Spleen (tissue), 11 donors: Measurements from ENCODE around the gene PHLDB2. TPM values are rescaled to one million over a fixed set of nuclear protein-coding genes. Genes with fewer than 3 reads are reported as not detected.

Source experiments
- DNase-seq: peaks from one replicate; pipeline ENCODE4 v3.0.0-alpha.2; 2020
- H3K27ac ChIP-seq, 8 donors: fragments of 200-600 bp; sonication (generic) in 7 of 8; 1 replicate in 4 of 8; 2 replicates in 4 of 8; pipeline versions ENCODE4 v1.5.0 to v1.8.0; 2016 to 2021; ENCODE audit warnings: inconsistent platforms in 4 of 8, mild to moderate bottlenecking in 4 of 8, moderate library complexity in 1 of 8
- H3K27me3 ChIP-seq, 7 donors: fragments of 200-600 bp; sonication (generic) in 6 of 7; replicated peaks in 1 of 7; 1 replicate in 4 of 7; 2 replicates in 3 of 7; pipeline versions ENCODE4 v1.5.0 to v1.8.0; 2016 to 2021; ENCODE audit warnings: inconsistent platforms in 3 of 7, mild to moderate bottlenecking in 1 of 7
- H3K36me3 ChIP-seq, 6 donors: fragments of 200-600 bp; sonication (generic) in 5 of 6; 1 replicate in 4 of 6; 2 replicates in 2 of 6; pipeline versions ENCODE4 v1.5.0 to v1.8.0; 2016 to 2021; ENCODE audit warnings: inconsistent platforms in 2 of 6
- H3K4me1 ChIP-seq, 6 donors: fragments of 200-600 bp; sonication (generic) in 5 of 6; 1 replicate in 3 of 6; 2 replicates in 3 of 6; pipeline versions ENCODE4 v1.5.0 to v1.8.0; 2016 to 2021; ENCODE audit warnings: inconsistent platforms in 3 of 6
- H3K4me3 ChIP-seq, 8 donors: fragments of 200-600 bp; sonication (generic) in 7 of 8; 1 replicate in 4 of 8; 2 replicates in 4 of 8; pipeline versions ENCODE4 v1.5.0 to v1.8.0; 2016 to 2021; ENCODE audit warnings: inconsistent platforms in 4 of 8, mild to moderate bottlenecking in 4 of 8, moderate library complexity in 2 of 8
- H3K9me3 ChIP-seq, 8 donors: fragments of 200-600 bp; sonication (generic) in 7 of 8; 1 replicate in 4 of 8; 2 replicates in 4 of 8; pipeline versions ENCODE4 v1.5.0 to v1.8.0; 2016 to 2021; ENCODE audit warnings: inconsistent platforms in 4 of 8
- POLR2A ChIP-seq, 3 donors: fragments of 450-650 bp; IDR thresholded peaks; one replicate each; pipeline ENCODE4 v1.5.1; 2017; ENCODE audit warnings: antibody characterized with exemption in 3 of 3, mild to moderate bottlenecking in 1 of 3
- POLR2AphosphoS5 ChIP-seq, 3 donors: sonication (generic); formaldehyde crosslinking; IDR thresholded peaks; one replicate each; pipeline ENCODE4 v1.5.1; 2017; ENCODE audit warnings: antibody characterized with exemption in 3 of 3
- WGBS, 5 donors: extraction: QIAGEN DNeasy Blood & Tissue Kit in 3 of 5; methylation state at CpG; one replicate each; pipeline versions ENCODE4 v1.1.5 to v1.1.7; 2013 to 2018; 5-methylcytosine and 5-hydroxymethylcytosine counted together
- intact Hi-C: fragments of 100-400 bp; cut with DNase I; formaldehyde crosslinking; loops from one replicate; pipeline ENCODE4 v1.15.0; 2023; ENCODE audit warnings: low total_unique reads
- polyA plus RNA-seq, 3 donors: library from polyadenylated mRNA; stranded (reverse); fragments of 200-250 nt; gene quantifications; one replicate each; pipeline ENCODE4 v1.2.1, GENCODE V29; 2013
- total RNA-seq, 7 donors: library from RNA; depleted of rRNA in 3 of 7; stranded (reverse); fragments of >200 nt in 3 of 7; fragmentation: NEBNext Ultra II Directional in 4 of 7; extraction: Animal tissue kit (Norgen Biotek cat#: 25700) in 4 of 7; gene quantifications; one replicate each; pipeline versions ENCODE4 v1.1.0 to v1.2.1, GENCODE V29; 2016 to 2021
- TF ChIP-seq, protein P1 (sequence below), 11 experiments: fragments of 200-600 bp in 7 of 11; fragments of 450-650 bp in 4 of 11; sonication (generic) in 4 of 11; IDR thresholded peaks in 8 of 11; conservative IDR thresholded peaks in 3 of 11; 1 replicate in 7 of 11; 2 replicates in 4 of 11; pipeline versions ENCODE4 v1.4.0 to v1.8.0; 2016 to 2021; ENCODE audit warnings: antibody characterized with exemption in 11 of 11, inconsistent platforms in 4 of 11, mild to moderate bottlenecking in 1 of 11
- donor health status: healthy with polysubstance abuse.
- donor health status: DM: no; HTN: no; CAD: no; lungs with moderate emphysema.
- donor health status: DM: no; HTN: no; CAD: no.
- donor health status: Bipolar disorder and iron deficiency.
- donor health status: healthy.
- donor health status: DM: no; HTN: no; CAD: no.
- donor health status: DM: yes; HTN: yes; CAD: no.

Gene PHLDB2
- total and polyA plus RNA-seq, 10 donors = 4.7 to 78.6 (median 42.3) TPM

DNA sequence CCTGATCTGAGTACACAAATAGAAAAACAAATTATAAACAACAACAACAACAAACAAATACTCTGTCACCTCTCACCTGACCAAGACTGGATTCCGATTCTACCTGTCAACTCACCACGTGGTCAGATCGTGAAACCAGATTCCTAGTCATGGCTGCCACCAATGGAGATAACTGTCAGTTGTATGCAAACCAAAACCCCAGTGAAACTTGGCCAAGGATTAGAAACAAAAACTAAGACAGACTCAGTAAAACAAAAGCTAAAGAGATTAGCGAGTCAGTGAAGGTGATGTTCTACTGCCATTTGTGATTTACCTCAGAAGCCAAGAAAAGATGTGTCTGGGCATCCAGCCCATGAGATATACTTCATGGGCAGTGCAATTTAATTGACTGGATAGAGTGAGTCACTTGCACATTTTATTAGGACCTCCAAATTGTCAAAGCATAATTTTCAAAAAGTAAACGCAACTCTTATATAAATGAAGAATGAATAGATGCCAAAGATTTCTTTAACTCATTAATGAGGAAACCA is 31.1 kb downstream of the PHLDB2 start:
- no peak for DNase-seq
- TF ChIP-seq POLR2A (IDR thresholded peaks at IDR 0.05) = no peak
- TF ChIP-seq POLR2AphosphoS5 (IDR thresholded peaks at IDR 0.05) = no peak
- TF ChIP-seq, protein P1, sequence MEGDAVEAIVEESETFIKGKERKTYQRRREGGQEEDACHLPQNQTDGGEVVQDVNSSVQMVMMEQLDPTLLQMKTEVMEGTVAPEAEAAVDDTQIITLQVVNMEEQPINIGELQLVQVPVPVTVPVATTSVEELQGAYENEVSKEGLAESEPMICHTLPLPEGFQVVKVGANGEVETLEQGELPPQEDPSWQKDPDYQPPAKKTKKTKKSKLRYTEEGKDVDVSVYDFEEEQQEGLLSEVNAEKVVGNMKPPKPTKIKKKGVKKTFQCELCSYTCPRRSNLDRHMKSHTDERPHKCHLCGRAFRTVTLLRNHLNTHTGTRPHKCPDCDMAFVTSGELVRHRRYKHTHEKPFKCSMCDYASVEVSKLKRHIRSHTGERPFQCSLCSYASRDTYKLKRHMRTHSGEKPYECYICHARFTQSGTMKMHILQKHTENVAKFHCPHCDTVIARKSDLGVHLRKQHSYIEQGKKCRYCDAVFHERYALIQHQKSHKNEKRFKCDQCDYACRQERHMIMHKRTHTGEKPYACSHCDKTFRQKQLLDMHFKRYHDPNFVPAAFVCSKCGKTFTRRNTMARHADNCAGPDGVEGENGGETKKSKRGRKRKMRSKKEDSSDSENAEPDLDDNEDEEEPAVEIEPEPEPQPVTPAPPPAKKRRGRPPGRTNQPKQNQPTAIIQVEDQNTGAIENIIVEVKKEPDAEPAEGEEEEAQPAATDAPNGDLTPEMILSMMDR (IDR thresholded peaks at IDR 0.05 in 8 of 11, conservative IDR thresholded peaks at IDR 0.05 in 3 of 11) = no peak
- Histone ChIP-seq H3K4me1 (no peaks in the 10 kb centered on the region), H3K36me3 (peaks cover 0 to 9% (median 0%) of the 10 kb centered on the region in 6 donors), H3K9me3 (no peaks in the 10 kb centered on the region), H3K27me3 (no peaks in the 10 kb centered on the region), H3K4me3 (no peak overlapping the region), H3K27ac (no peak overlapping the region)
- intact Hi-C loops = no loop called here
- 90 to 98% (median 93%) methylated on average over 5 of the region's 5 CpGs for WGBS, 5 donors

DNA sequence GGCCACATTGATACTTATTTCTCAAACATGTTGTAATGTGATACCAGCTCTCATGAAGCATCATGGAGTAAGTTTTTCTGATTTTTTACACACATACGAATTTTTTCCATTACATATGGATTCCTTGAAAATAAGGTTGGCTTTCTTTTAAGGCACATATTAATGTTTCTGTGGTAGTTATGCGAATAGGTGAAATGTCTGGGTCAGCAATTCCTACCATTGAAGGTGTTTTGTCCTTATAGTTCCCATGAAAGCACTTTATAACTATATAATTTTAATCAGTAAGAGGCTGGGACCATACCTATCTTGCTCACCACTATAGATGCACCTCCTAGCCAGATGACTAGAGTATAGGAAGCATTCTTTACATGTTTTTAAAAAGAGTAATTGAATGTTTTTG is 33.0 kb downstream of the PHLDB2 start:
- intact Hi-C loops = no loop called here
- DNase-seq = no peak
- H3K4me3 ChIP-seq = no peak overlapping the region
- H3K9me3 ChIP-seq = no peaks in the 10 kb centered on the region
- H3K4me1 ChIP-seq = no peaks in the 10 kb centered on the region
- H3K36me3 ChIP-seq = no peaks in the 10 kb centered on the region
- H3K27ac ChIP-seq = no peak overlapping the region
- WGBS, 5 donors = 87 to 96% (median 89%) methylated on average over 2 of the region's 2 CpGs
- TF ChIP-seq POLR2A (IDR thresholded peaks at IDR 0.05) = no peak
- TF ChIP-seq, protein P1 (IDR thresholded peaks at IDR 0.05 in 8 of 11, conservative IDR thresholded peaks at IDR 0.05 in 3 of 11) = no peak
- no peak for TF ChIP-seq POLR2AphosphoS5 (IDR thresholded peaks at IDR 0.05)
- no peaks in the 10 kb centered on the region for H3K27me3 ChIP-seq

DNA sequence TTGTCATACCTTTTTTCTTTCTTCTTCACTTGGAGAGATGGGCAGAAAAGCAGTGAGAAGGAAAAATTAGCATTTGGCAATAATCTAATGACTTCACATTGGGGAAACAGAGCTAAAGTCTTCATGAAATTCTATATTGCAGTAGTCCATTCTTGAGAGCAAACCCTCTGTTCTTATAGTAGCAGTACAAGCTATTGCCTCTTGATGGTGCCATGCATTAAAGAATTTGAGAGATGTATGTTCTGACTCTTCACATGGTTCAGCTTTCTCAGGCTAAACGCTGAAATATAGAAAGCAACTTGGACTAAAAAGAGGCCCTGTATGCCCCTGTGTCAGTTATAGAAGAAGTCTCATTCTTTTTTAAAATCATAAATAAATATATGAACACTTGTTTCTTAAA is 36.0 kb downstream of the PHLDB2 start:
- TF ChIP-seq, protein P1 (IDR thresholded peaks at IDR 0.05 in 8 of 11, conservative IDR thresholded peaks at IDR 0.05 in 3 of 11) = no peak
- Histone ChIP-seq H3K36me3 (no peaks in the 10 kb centered on the region), H3K27ac (no peak overlapping the region), H3K9me3 (peaks cover 0 to 6% (median 0%) of the 10 kb centered on the region in 8 donors), H3K4me1 (no peaks in the 10 kb centered on the region), H3K27me3 (no peaks in the 10 kb centered on the region), H3K4me3 (no peak overlapping the region)
- no peak for DNase-seq
- WGBS, 5 donors = 15 to 30% (median 24%) methylated on average over 1 of the region's 1 CpG
- intact Hi-C loops = no loop called here

DNA sequence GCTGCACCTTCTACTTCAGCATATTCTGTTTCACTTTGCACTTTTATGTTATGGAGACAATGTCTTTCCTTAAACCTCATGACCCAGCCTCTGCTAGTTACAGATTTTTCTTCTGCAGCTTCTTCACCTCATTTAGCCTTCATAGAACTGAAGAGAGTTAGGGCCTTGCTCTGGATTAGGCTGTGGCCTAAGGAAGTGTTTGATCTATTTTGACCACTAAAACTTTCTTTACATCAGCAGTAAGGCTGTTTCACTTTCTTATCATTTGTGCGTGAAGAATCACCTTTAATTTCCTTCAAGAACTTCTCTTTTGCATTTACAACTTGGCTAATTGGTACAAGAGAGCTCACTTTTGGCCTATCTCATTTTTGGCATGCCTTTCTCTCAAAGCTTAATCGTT is 40.9 kb downstream of the PHLDB2 start:
- Histone ChIP-seq H3K27ac (no peak overlapping the region), H3K9me3 (peaks cover 0 to 6% (median 0%) of the 10 kb centered on the region in 8 donors), H3K4me1 (peaks cover 0 to 3% (median 0%) of the 10 kb centered on the region in 6 donors), H3K36me3 (no peaks in the 10 kb centered on the region), H3K27me3 (no peaks in the 10 kb centered on the region), H3K4me3 (no peak overlapping the region)
- intact Hi-C loops = no loop called here
- DNase-seq = no peak
- TF ChIP-seq, protein P1 (IDR thresholded peaks at IDR 0.05 in 8 of 11, conservative IDR thresholded peaks at IDR 0.05 in 3 of 11) = no peak
- no peak for TF ChIP-seq POLR2A (IDR thresholded peaks at IDR 0.05)
- TF ChIP-seq POLR2AphosphoS5 (IDR thresholded peaks at IDR 0.05) = no peak
- WGBS, 5 donors = 57 to 80% (median 73%) methylated on average over 2 of the region's 2 CpGs
